NB4 (cell line): Measurements from ENCODE around the gene RAD51B.

ENCODE experiments used
- DNase-seq: peaks from one replicate; pipeline ENCODE4 v3.0.0; 2010; ENCODE audit warnings: low read depth
- H3K4me3 ChIP-seq: one replicate; pipeline ENCODE4 v1.5.1; 2011; ENCODE audit warnings: mild to moderate bottlenecking, low read depth, low read length, moderate library complexity
- CTCF ChIP-seq: IDR thresholded peaks from one replicate; pipeline ENCODE4 v1.5.1; 2012; ENCODE audit warnings: low read depth, low read length
- MAX ChIP-seq: IDR thresholded peaks from 2 replicates; pipeline ENCODE4 v1.6.1; 2011; ENCODE audit warnings: low read depth, low read length
- MYC ChIP-seq: IDR thresholded peaks from 2 replicates; pipeline ENCODE4 v1.6.1; 2011; ENCODE audit warnings: low read depth, low read length
- POLR2A ChIP-seq: IDR thresholded peaks from 2 replicates; pipeline ENCODE4 v1.6.1; 2011; ENCODE audit warnings: mild to moderate bottlenecking; ENCODE audit not compliant: insufficient read length; ENCODE audit errors: extremely low read depth

RAD51B gene

GRCh38 chr14:68653108-68653507 is 833.5 kb downstream of the RAD51B start:
- TF ChIP-seq MAX (no peak), POLR2A (no peak), CTCF (no peak)
- no peak overlapping the region for H3K4me3 ChIP-seq
- no peak for DNase-seq

- TF ChIP-seq POLR2A (no peak), MYC (no peak)
- H3K4me3 ChIP-seq, result no peak overlapping the region
- no peak for DNase-seq
Observed at GRCh38 chr14:68653804-68654203, 834.2 kb downstream of the RAD51B start.

- no peak overlapping the region for H3K4me3 ChIP-seq
- TF ChIP-seq MAX, result no peak
- TF ChIP-seq CTCF, result no peak
- DNase-seq, result no peak
Observed at GRCh38 chr14:68654471-68654941, 834.9 kb downstream of the RAD51B start.

GRCh38 chr14:68655021-68655831 is 835.6 kb downstream of the RAD51B start:
- DNase-seq, result no peak
- no peak overlapping the region for H3K4me3 ChIP-seq
- no peak for TF ChIP-seq MYC
- no peak for TF ChIP-seq MAX
- TF ChIP-seq POLR2A, result no peak
- TF ChIP-seq CTCF, result no peak

- DNase-seq, result no peak
- TF ChIP-seq MYC (no peak), POLR2A (no peak), MAX (no peak), CTCF (no peak)
- H3K4me3 ChIP-seq, result no peak overlapping the region
Observed at GRCh38 chr14:68655911-68656316, 836.3 kb downstream of the RAD51B start.

GRCh38 chr14:68656452-68656851 is 836.9 kb downstream of the RAD51B start:
- DNase-seq, result no peak
- H3K4me3 ChIP-seq, result no peak overlapping the region
- TF ChIP-seq CTCF (no peak), MAX (no peak), MYC (no peak), POLR2A (no peak)
